ENCODE measurements around the gene CDH15.

Gene CDH15

GRCh38 chr16:89171216-89172170, at the start of gene CDH15:
Gene CDH15, plus strand, starts transcription at chr16:89171748. Its CDS starts 84 bp downstream, at chr16:89171832.
- peak; percentile 96 to 97 for DNase-seq

GRCh38 chr16:89122322-89122851, 49.2 kb upstream of the CDH15 start:
- DNase-seq, result peak in 1 of 2 experiments; percentile 29

GRCh38 chr16:89123001-89123830, 48.3 kb upstream of the CDH15 start:
- DNase-seq, result no peak

- no peak for DNase-seq
These were observed 47.8 kb upstream of the CDH15 start for GRCh38 chr16:89123831-89124100.

- DNase-seq, result no peak
These were observed 42.2 kb upstream of the CDH15 start for GRCh38 chr16:89129378-89129777.

GRCh38 chr16:89130448-89130847, 41.1 kb upstream of the CDH15 start:
- DNase-seq, result no peak

- DNase-seq, result no peak
These were observed 39.8 kb upstream of the CDH15 start for GRCh38 chr16:89131783-89132182.

GRCh38 chr16:89132194-89133005, 39.1 kb upstream of the CDH15 start:
- DNase-seq, result no peak

- no peak for DNase-seq
These were observed 38.0 kb upstream of the CDH15 start for GRCh38 chr16:89133457-89134127.

GRCh38 chr16:89134269-89134668, 37.3 kb upstream of the CDH15 start:
- DNase-seq, result no peak

GRCh38 chr16:89135166-89135565, 36.4 kb upstream of the CDH15 start:
- DNase-seq, result no peak

- no peak for DNase-seq
These were observed 35.4 kb upstream of the CDH15 start for GRCh38 chr16:89135971-89136765.

GRCh38 chr16:89136931-89137330, 34.6 kb upstream of the CDH15 start:
- DNase-seq, result no peak

GRCh38 chr16:89137666-89138512, 33.7 kb upstream of the CDH15 start:
- DNase-seq, result no peak

- DNase-seq, result no peak
These were observed 33.1 kb upstream of the CDH15 start for GRCh38 chr16:89138513-89138795.

- no peak for DNase-seq
These were observed 32.6 kb upstream of the CDH15 start for GRCh38 chr16:89138843-89139520.

GRCh38 chr16:89139907-89140361, 31.6 kb upstream of the CDH15 start:
- DNase-seq, result no peak

- DNase-seq, result no peak
These were observed 31.1 kb upstream of the CDH15 start for GRCh38 chr16:89140401-89140800.

- DNase-seq, result no peak
These were observed 30.3 kb upstream of the CDH15 start for GRCh38 chr16:89140981-89141883.
